HG02763 (cell line): ENCODE measurements around the gene SLC9A1.

ENCODE experiments used
- ATAC-seq: cut with Tn5 transposase; IDR thresholded peaks from one replicate; pipeline ENCODE4 v1.9.1; 2021; ENCODE audit warnings: mild to moderate bottlenecking, moderate library complexity; ENCODE audit not compliant: unreplicated experiment

The SLC9A1 gene

DNA sequence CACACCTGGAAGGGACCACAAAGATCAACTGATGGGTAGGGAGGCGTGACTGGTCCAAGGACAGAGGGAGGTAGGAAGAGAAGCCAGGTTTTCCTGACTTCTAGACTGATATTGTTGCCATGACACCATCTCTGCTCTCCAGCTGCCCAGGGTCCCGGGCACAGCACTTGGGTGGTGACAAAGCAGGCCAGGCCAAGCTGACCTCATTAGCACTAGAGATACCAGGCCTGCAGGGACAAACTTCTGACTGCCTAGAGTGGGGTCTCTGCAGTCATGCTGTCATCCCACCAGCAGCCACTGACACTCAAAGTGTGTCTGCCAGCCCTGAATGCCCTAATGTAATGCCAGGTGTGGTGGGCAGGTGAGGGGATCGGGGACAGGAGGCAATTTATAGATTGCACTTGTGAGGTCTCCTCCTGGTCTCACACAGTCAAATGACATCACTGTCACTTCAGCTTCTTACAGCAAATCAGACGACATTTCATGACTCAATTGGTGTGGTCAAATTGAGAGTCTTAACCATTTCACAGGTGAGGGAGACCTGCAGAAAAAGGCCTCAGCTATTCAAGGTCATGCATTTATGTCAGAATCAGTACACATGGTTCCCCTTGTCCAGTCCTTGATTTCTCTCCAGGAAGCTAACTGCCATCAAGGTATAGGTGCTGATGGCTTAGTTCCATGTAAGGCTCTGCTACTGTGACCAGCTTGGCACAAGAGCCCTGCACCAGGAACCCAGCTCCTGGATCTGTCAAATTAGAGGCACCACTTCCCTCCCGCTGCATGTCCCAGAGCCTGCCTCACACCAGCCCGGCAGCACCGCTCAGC is 2.7 kb downstream of the SLC9A1 start:
- ATAC-seq, result no peak

DNA sequence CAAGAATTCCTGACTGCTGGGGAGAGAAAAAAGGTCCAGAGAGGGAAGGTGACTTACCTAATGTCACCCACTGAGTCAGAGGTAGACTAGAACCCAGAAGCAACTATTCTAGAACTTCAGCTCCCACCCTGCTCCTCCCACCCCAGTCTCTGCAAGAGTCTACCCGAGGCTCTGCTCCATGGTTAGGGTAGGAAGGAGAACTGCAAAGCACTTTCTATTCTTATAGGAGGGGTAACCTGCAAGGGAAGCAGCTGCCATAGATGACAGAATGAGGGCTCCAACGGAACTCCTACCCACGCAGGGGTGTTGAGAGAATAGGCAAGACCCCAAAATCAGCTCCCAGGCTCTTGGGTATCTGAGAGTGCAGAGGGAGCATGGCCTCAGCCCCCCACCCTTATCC is 4.3 kb downstream of the SLC9A1 start:
- no peak for ATAC-seq

DNA sequence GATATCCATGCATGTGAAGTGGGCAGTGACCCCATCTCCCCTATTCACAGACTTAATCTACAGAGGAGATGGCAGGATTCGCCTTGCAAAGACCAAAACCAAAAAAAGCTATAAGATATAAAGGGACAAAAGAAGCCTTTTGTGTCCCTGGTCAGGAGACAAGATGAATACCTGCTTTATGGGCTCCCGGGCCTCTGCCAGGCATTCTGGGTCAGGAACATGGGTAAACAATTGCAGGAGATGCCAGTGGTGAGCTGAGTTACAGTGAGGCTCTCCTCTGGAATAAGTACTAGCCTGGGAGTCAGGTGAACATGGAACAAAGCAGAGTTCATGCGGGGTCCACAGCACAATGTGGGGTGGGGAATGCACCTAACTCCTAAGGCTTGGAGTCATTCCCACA is 4.7 kb downstream of the SLC9A1 start:
- no peak for ATAC-seq

DNA sequence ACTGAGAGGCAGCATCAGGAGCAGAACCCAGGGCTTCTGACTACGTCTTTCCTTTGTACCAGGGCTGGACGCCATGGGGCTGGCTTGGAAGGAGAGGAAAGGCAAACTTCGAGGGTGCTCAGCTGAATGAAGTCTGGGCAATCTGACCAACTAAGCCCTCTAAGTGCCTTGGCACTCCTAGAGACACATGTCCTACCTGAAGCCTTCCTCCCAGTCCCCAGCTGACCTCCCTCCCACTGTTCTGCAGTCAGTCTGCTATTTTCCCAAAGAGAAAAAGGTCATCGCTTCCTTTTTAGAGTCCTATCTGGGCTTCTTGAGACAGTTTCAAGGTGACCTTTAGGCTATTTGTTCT is 5.2 kb downstream of the SLC9A1 start:
- ATAC-seq, result no peak

DNA sequence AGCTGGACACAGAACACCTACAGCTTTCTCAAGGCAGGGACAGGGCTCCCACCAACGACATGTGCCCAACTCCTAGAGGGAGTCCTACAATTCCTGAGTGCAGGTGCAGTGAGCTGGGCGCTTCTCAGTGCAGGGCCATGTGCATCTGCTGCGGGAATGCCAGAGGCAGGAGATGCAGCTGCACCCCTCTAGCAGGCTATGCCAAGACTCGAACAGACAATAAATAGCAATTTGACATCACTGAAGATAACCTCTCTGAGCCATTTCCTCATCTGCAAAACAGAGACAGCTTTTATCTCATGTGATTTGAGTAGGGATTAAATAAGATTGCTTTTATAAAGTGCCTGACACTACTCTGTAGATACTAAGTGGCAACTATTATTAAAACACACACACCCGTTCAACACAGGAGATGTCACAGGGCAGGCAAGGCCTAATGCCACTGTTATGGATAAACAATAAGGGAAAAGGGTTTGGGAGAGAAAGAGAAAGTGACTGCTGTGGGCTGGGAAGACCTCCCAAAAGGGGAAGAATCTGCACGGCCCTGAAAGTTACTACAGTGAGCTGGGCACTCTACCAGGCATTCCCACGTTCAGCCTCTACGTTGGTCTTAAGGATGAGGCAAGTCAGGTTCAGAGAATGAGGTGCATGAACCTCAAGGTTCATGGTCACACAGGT is 5.7 kb downstream of the SLC9A1 start:
- no peak for ATAC-seq

DNA sequence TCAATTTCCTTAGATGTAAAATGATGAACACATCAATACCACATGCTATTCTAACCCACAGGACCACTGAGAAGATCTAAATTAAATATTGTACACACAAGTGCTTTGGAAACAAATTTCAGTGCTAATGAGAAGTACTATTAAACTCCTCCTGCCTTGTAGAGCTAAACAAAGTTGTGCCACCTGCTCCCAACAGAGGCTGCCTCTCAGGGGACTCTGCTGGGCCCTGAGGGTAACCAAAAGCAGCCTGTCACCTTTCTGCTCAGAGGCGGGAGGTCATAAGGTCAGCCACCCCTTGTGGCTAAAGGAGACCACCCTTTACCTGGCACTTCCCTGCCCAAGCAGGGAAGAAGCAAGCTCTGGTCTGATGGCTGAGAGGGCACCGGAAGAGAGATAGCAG is 6.3 kb downstream of the SLC9A1 start:
- ATAC-seq, result no peak

DNA sequence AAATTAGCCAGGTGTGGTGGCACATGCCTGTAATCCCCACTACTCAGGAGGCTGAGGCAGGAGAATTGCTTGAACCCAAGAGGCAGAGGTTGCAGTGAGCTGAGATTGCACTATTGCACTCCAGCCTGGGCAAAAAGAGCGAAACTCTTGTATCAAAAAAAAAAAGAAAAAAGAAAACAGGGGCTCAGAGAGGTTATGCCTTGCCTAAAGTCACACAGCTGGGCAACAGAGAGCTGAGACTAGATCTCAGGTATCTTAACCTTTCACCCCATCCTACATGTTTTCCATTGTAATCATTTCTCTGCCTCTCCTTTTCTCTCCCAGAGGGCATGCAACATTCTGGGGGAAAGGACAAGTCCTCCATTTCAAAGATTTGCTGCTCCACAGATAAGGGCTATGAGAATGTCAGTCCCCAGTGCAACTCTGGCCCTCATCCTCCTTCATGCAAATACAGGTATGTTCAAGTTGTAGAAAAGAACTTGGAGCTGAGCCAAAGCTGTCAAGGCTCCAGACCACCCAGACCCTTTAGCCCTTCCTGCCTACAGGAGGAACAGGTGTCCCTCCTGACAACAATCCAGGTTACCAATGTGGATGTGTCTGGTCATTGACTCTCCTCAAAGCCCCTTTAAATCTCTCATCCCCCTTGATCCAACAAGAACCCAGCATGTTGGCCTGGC is 6.9 kb downstream of the SLC9A1 start:
- ATAC-seq, result no peak

DNA sequence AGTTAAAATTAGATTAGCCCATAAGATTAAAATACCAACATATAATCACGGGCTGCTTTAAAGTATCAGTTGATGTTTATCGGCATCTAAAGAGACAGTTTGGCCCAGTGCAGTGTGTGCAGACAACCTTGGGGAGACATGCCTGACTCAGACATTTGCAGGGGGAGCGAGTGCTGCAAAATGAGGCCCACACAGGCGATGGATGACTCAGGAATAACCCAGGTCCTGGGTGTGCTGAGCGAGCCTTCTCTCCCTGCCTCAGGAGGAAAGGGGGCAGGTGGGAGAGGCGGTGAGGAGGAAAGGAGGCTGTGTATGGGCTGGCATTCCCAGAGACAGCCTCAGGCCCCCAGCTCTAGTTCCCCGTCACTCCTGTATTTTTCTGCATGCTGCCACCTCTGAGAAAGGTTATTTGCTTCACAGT is 9.0 kb downstream of the SLC9A1 start:
- ATAC-seq, result no peak

DNA sequence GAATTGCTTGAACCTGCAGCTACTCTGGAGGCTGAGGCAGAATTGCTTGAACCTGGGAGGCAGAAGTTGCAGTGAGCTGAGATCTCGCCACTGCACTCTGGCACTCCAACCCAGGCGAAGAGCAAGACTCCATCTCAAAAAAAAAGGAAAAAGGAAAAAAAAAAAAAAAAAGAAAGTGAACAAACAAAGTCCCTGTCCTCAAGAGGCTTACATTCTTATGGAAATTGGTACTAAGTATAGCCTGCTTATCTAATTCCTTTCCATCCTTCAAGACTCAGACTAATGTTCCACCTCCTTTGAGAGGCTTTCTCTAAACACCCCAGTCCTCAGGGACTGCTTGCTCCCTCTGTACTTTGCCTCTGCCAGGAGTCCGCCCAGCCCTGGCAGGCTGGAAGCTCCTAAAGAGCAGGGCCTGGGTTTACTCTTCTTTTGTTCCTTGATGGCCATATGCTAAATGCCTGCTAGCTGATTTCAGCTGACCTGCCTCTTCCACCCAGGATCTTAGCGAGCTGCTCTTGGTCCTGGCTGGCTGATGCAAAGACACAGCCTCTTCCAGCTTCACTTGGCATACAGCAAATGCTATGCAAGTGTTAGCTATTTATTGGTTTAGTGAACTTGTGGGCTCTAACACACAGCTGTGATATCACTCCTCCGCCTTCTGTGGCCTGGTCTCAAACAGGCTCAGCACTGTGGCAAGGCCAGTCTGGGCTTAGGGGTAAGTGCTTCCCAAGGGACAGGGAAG is 9.8 kb downstream of the SLC9A1 start:
- ATAC-seq, result no peak

DNA sequence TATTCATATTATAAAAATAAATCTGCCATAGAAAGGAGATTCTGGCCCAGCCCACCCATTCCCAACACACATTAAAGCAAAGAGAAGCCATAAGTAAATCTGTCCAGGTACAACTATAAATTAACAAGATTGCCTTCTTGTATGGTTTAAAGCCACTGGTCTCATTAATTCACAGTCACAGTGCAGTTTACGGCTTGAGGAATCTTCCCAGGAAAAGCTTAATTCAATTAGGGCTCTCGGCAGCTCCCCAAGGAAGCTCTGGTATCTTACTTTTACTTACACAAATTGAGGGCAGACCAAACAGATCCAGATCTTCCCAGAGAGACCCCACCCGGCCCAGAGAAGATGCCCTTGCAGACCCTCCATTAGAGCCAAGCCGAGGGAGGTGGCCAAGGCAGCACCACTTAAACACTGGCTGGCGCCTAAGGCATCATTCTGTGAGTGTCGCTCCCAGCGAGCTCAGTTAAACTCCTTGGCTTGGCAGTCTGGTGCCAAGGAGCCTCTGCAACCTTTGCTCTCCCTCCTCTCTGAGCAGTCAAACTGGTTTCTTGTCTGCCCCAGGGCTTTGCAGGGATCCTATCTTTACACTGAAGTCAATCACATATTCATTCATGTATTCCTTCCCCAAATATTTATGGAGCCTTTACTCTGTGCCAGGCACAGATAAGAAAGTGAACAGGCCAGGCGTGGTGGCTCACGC is 10.7 kb downstream of the SLC9A1 start:
- ATAC-seq, result no peak

DNA sequence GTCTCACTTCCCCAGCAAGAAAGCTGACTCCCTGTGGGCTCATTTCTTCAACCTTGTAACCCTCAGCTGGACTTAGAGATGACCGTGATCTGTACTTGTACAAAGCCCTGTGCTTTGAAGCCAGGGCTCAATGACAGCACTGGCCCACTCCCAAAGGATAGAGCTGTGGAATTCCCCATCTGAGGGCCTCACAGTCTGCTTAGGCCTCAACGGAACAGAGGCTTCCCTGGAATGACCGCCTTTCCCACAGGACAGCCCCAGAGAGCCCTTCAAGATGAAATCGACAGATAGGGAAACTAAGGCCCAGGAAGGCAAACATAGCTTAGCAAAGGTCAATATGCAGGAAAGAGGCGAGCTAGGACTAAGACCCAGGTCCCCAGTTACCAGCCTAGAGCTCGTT is 11.5 kb downstream of the SLC9A1 start:
- no peak for ATAC-seq

DNA sequence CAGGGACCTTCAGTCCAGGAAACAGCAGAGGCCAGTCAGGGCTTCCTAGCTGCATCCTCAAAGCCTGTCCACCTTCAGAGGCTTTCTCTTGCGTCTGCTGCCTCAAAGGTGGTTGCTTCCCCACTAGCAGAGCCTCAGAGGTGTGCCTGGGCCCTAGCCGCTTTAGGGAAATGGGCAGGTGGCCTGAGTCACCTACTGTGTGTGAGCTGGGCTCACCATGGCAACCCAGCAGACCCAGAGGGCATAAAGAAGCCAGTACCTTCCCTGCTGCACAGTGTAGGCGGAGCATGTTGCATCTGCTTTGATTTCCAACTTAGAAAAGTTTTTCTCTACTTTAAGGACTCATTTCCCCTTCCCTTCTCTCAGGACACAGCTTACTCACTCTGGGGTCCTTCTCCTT is 12.5 kb downstream of the SLC9A1 start:
- ATAC-seq, result no peak

DNA sequence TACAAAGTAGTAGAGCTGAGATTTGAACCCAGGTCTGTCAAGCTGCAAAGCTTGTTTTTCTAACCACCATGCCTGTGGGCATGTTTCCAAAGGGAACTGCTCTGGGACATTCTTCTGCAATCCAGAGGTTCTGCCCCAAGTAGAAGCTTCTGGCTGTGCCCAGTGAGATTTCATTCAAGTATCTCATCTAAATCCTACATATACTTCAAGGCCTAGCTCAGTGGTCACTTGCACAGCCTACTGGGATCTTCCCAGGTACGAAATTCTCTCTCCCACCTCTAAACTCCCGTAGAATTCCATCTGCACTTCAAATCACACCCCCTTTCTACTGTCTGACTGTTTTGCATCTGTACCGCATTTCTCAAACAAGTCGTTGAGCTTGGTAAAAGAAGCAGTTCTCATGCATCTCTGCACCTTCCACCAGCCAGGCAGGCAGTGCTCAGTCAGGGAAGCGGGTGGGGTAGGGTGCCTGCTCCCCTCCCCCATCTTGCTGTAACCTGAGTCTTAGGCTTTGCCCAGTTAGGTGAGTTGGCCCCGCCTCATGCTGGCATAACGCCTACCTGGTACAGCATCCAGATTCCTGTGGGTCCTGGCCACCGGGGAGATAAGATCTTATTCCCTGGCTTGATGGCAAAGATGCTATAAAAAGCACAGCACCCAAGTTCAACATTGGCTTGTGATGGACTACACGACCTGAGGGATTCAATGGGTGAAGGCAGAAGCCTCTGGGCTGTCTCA is 13.5 kb downstream of the SLC9A1 start:
- ATAC-seq, result no peak

DNA sequence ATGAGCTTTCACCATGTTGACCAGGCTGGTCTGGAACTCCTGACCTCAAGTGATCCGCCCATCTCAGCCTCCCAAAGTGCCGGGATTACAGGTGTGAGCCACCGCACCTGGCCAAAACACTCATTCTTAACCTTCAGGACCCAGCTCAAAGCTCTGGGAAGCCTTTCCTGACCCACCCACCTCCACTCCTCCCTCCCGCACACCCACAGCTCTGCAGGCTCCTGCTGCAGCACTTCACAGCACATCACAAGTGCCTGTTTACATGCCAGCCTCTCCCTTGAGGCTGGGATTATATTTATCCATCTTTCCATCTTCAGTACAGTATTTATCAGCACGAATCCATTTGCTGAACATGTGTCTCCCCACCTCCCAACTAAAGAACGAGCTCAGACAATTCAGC is 14.9 kb downstream of the SLC9A1 start:
- ATAC-seq, result no peak

DNA sequence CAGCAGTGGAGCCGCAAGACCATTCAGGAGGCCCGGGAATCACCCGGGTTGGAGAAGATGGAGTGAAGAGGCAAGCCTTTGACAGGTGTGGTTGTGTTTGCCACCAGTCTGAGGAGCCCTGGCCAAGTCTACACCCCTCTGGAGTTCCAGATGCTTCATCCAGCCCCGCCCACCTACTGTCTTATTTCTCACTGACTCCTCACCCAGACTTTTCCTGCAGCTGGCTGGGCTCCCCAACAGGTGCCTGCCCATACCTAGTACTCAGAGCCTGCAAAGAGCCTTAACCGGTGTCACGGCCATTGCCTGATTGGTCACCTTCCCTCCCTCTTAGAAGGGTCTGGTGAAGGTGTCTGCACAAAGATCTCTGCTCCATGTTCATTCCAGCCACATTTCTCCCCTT is 16.0 kb downstream of the SLC9A1 start:
- ATAC-seq, result no peak

DNA sequence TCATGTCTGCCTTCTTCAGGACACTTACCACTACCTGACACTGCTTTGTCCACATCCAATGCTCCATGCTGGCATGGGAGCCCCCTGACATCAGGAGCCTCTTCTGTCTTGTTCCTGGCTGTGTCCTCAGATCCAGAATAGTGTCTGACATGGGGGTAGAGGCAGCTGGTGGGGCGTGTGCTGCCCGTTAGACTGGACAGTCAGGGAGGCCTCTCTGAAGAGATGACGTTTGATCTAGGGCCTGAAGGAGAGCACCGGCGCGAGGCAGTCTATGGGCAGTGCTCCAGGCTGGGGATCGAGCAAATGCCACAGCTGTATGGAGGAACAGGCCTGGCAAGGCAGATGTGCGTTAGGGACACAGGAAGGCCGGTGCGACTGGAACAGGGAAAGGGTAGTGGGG is 16.6 kb downstream of the SLC9A1 start:
- ATAC-seq, result no peak

DNA sequence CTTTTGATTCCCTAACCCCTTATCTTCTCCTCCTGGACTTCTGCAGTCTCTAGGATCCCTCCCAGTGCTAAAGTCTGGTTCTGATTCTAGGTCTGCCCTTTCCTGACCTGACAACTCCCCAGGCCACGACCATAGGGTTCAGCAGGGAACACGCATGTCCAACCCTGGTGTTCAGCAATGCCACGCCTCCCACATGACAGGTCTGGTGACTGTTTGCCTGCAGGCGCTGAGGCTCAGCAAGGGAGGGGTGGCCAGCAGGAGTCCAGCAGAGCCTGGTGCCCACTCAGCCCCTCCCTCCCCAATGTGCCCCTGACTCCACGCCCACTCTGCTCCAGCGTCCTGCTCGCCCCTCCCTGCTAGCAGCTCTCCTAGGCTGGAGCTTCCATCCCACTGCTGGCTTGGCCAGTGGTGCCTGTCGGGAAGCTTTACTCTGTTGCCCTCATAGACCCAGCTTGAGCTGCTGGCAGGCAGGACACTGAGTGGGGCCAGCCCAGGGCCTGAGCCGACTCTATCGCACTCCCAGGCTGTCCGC is 17.3 kb downstream of the SLC9A1 start:
- no peak for ATAC-seq

DNA sequence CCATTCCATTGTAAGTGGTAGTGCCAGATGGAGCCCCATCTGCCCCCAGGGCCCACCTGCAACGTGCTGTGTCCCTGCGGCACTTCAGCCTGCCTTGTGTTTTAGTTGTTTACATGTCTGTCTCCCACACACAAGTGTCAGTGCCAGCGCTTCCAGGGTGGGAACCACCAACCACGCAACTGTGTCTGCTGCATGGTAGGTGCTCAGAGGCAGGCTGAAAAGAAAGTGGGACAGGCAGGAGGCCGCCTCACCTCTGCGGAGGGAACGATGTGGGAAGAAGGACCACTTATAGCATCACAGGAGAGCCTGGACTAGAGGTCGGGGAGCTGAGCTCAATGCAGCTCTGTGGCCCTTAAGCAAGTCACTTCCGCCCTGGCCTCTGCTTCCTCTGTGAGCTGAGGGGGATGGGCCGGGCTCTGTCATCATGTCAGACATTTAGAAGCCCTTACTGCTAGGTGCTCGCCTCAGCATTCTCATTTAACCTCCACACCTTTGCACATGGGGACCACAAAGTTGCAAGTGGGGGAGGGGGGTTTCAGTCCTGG is 17.9 kb downstream of the SLC9A1 start:
- ATAC-seq, result no peak

DNA sequence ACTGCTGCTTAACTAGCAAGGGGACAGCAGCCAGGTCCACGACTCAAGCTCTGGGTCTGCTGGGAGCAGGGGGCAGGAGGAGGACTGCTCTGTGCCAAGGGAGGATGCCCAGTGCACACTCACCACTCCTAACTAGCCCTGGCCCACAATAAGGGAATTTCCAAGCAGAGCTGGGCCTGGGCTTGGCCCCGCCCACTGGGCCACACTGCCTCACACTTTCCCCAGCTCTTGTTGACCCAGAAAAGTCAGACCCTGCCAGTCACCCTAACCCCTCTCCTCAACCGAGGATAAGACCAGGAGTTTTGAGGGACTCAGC is 18.7 kb downstream of the SLC9A1 start:
- ATAC-seq, result no peak
